Measurements from ENCODE around the gene ADAMTSL1.

DNA sequence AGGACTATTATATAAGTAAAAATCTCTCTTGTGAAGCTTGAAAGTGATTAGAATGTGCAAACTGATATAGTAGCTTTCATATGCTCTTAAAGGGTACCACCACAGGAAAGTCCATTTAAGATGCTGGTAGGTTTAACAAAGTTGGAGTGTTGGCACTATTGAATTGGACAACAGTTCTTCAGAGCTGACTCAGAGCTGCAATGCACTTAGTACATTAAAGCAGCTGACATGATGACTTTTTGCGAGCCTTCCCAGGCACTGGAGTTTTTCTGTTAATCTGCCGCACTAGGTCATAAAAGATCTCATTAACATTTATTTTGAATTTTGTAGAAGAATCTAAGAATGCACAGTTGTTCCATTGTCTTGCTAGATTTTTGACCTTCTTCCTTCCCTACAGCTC lies 243.8 kb downstream of the ADAMTSL1 start:
- TF ChIP-seq, protein P1, sequence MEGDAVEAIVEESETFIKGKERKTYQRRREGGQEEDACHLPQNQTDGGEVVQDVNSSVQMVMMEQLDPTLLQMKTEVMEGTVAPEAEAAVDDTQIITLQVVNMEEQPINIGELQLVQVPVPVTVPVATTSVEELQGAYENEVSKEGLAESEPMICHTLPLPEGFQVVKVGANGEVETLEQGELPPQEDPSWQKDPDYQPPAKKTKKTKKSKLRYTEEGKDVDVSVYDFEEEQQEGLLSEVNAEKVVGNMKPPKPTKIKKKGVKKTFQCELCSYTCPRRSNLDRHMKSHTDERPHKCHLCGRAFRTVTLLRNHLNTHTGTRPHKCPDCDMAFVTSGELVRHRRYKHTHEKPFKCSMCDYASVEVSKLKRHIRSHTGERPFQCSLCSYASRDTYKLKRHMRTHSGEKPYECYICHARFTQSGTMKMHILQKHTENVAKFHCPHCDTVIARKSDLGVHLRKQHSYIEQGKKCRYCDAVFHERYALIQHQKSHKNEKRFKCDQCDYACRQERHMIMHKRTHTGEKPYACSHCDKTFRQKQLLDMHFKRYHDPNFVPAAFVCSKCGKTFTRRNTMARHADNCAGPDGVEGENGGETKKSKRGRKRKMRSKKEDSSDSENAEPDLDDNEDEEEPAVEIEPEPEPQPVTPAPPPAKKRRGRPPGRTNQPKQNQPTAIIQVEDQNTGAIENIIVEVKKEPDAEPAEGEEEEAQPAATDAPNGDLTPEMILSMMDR (conservative IDR thresholded peaks at IDR 0.05; ENCODE audit: low read depth in 2 of 2): no peak
- TF ChIP-seq, protein P2, sequence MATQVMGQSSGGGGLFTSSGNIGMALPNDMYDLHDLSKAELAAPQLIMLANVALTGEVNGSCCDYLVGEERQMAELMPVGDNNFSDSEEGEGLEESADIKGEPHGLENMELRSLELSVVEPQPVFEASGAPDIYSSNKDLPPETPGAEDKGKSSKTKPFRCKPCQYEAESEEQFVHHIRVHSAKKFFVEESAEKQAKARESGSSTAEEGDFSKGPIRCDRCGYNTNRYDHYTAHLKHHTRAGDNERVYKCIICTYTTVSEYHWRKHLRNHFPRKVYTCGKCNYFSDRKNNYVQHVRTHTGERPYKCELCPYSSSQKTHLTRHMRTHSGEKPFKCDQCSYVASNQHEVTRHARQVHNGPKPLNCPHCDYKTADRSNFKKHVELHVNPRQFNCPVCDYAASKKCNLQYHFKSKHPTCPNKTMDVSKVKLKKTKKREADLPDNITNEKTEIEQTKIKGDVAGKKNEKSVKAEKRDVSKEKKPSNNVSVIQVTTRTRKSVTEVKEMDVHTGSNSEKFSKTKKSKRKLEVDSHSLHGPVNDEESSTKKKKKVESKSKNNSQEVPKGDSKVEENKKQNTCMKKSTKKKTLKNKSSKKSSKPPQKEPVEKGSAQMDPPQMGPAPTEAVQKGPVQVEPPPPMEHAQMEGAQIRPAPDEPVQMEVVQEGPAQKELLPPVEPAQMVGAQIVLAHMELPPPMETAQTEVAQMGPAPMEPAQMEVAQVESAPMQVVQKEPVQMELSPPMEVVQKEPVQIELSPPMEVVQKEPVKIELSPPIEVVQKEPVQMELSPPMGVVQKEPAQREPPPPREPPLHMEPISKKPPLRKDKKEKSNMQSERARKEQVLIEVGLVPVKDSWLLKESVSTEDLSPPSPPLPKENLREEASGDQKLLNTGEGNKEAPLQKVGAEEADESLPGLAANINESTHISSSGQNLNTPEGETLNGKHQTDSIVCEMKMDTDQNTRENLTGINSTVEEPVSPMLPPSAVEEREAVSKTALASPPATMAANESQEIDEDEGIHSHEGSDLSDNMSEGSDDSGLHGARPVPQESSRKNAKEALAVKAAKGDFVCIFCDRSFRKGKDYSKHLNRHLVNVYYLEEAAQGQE (IDR thresholded peaks at IDR 0.05; ENCODE audit: unreplicated experiment): no peak
- TF ChIP-seq EZH2phosphoT487 (IDR thresholded peaks at IDR 0.05; ENCODE audit: unreplicated experiment) (no peak), POLR2AphosphoS5 (IDR thresholded peaks at IDR 0.05; ENCODE audit: low read depth) (no peak), EZH2 (IDR thresholded peaks at IDR 0.05; ENCODE audit: low read depth, unreplicated experiment) (no peak), CREB1 (CRISPR knock-in tag; IDR thresholded peaks at IDR 0.05; ENCODE audit: low read depth) (no peak), STAT1 (IDR thresholded peaks at IDR 0.05; ENCODE audit: unreplicated experiment) (no peak)
